Measurements from ENCODE around the gene PPP2R2B. TPM values are rescaled to one million over a fixed set of nuclear protein-coding genes. Genes with fewer than 3 reads are reported as not detected.

The PPP2R2B gene
- total and polyA plus RNA-seq, 2 of the 4 experiments (the other 2 are of a cell fraction) = not detected

DNA sequence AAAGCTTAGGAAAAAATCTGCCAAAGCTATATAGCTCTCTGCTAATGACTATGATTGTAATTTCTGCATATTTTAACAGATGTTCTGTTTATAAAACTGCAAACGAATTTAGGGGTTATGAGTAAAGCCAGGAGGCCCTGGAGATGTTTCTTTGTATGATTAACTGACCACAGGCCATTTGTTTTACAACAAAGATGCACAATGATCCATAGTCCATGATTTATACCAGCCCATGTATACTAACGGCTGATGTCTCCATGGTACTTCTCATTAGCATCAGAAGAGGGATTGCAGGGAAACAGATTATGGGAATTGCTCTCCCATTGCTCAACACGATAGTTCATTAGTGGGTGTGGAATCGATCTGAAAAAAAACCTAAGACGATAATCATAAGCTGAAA is 78.9 kb downstream of the PPP2R2B start:
- no peak overlapping the region for H2BK15ac ChIP-seq (ENCODE audit: low read depth, low read length)
- no peaks in the 10 kb centered on the region; the same call in 1 of the 2 replicates for H3K27me3 ChIP-seq (ENCODE audit: control insufficient read depth, insufficient read depth, low read length)
- H3K27ac ChIP-seq (ENCODE audit: insufficient read depth, low read length) = no peak overlapping the region
- H4K8ac ChIP-seq (ENCODE audit: low read depth in 2 of 2, low read length in 2 of 2) = no peak overlapping the region
- no peak overlapping the region for H2BK5ac ChIP-seq (ENCODE audit: low read depth, low read length, poor library complexity, severe bottlenecking)
- ChIA-PET CTCF (no interaction called here), POLR2A (ENCODE audit: unreplicated experiment) (no interaction called here)
- no peak overlapping the region for H4K91ac ChIP-seq (ENCODE audit: insufficient read depth, low read depth, low read length)
- H3K36me3 ChIP-seq (ENCODE audit: control insufficient read depth, insufficient read depth, low read length) = no peaks in the 10 kb centered on the region
- H2AFZ ChIP-seq (replicated peaks; ENCODE audit: low read length, poor library complexity) = no peak overlapping the region
- TF ChIP-seq BHLHE40 (IDR thresholded peaks at IDR 0.05; ENCODE audit: low read depth, low read length) = no peak
- no peak for TF ChIP-seq CTCF (conservative IDR thresholded peaks at IDR 0.05; ENCODE audit: low read depth, low read length)
- TF ChIP-seq POLR2A (IDR thresholded peaks at IDR 0.05; ENCODE audit: low read depth, low read length) = no peak
- TF ChIP-seq FOS (IDR thresholded peaks at IDR 0.05; ENCODE audit: low read depth, low read length) = no peak
- TF ChIP-seq RCOR1 (IDR thresholded peaks at IDR 0.05; ENCODE audit: insufficient replicate concordance, low read length) = no peak
- TF ChIP-seq MAFK (IDR thresholded peaks at IDR 0.05; ENCODE audit: low read depth, low read length) = no peak
- no peak for TF ChIP-seq NFE2L2 (IDR thresholded peaks at IDR 0.05; ENCODE audit: low read depth, low read length)
- TF ChIP-seq, protein P1, sequence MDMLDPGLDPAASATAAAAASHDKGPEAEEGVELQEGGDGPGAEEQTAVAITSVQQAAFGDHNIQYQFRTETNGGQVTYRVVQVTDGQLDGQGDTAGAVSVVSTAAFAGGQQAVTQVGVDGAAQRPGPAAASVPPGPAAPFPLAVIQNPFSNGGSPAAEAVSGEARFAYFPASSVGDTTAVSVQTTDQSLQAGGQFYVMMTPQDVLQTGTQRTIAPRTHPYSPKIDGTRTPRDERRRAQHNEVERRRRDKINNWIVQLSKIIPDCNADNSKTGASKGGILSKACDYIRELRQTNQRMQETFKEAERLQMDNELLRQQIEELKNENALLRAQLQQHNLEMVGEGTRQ (IDR thresholded peaks at IDR 0.05; ENCODE audit: low read depth, low read length) = no peak
- TF ChIP-seq MXI1 (IDR thresholded peaks at IDR 0.05; ENCODE audit: borderline replicate concordance, low read depth, low read length) = no peak
- no peak for TF ChIP-seq RAD21 (IDR thresholded peaks at IDR 0.05; ENCODE audit: low read length)
- no peak overlapping the region for H3K23ac ChIP-seq (ENCODE audit: low read depth, low read length)
- no peak overlapping the region for H2BK20ac ChIP-seq (ENCODE audit: low read depth, low read length)
- H3K18ac ChIP-seq (ENCODE audit: low read depth, low read length) = no peak overlapping the region
- no peaks in the 10 kb centered on the region for H4K20me1 ChIP-seq (ENCODE audit: insufficient read depth, low read length)
- H2BK120ac ChIP-seq (ENCODE audit: low read depth, low read length) = no peak overlapping the region
- no peak overlapping the region for H3K4me2 ChIP-seq (ENCODE audit: low read depth, low read length)
- H3K4me3 ChIP-seq (ENCODE audit: insufficient read depth, low read depth, low read length) = no peak overlapping the region
- WGBS, 2 experiments (ENCODE audit: extremely low coverage in 2 of 2, insufficient read length in 1 of 2) = no CpG with 5 or more reads among the region's 5 CpGs
- no peak overlapping the region for H2AK5ac ChIP-seq (ENCODE audit: low read depth, low read length)
- DNase-seq = no peak
- no peak overlapping the region for H2AK9ac ChIP-seq (replicated peaks; ENCODE audit: low read depth, low read length, poor library complexity)
- intact Hi-C loops (cut with micrococcal nuclease) = loop anchor here (10.0 kb wide), 1 partner anchor 195 kb away; no protein-coding TSS in a partner anchor
- H3K4ac ChIP-seq (ENCODE audit: low read depth, low read length) = no peak overlapping the region
- dilution Hi-C loops (cut with HindIII; ENCODE audit: low sequenced_read_pairs, unreplicated experiment) = no loop called here
- H3K79me1 ChIP-seq (ENCODE audit: low read depth in 1 of 2, low read length in 2 of 2) = no peaks in the 10 kb centered on the region
- no peak overlapping the region for H4K5ac ChIP-seq (ENCODE audit: low read depth, low read length)
- ATAC-seq (ENCODE audit: low read depth) = no peak
- no peaks in the 10 kb centered on the region for H3K9me1 ChIP-seq (ENCODE audit: insufficient read depth, low read length)
- no peak overlapping the region for H3K9ac ChIP-seq (ENCODE audit: low read depth, low read length)
- in situ Hi-C loops (cut with MboI; ENCODE audit: low sequenced_read_pairs) = no loop called here
- H3K56ac ChIP-seq (ENCODE audit: extremely low read depth, insufficient read depth, low read length) = no peak overlapping the region
- no peaks in the 10 kb centered on the region for H3K4me1 ChIP-seq (ENCODE audit: control insufficient read depth, insufficient read depth, low read length)
- no TSS peak for BruUV-seq (replicated peaks)
- no peaks in the 10 kb centered on the region for H3K9me3 ChIP-seq (ENCODE audit: control insufficient read depth, insufficient read depth, low read length)
- no peak overlapping the region for H3K14ac ChIP-seq (replicated peaks; ENCODE audit: low read depth, low read length)
